T-helper 2 cell treated with Interferon-gamma antibody and Interleukin-4, amounts not matched to agents 5 μg/mL and 100 μg/mL, for 36 hours (primary cell): ENCODE data around the gene SYNPO2.
"Not testable (repeated sequence)": the region's sequence is repeated elsewhere in the genome, so short reads cannot be mapped to it uniquely, and the experiment has no call there.

Experiments
- DNase-seq: peaks from one replicate; pipeline ENCODE4 v3.0.0; 2021; ENCODE audit warnings: low spot score
- H3K27ac Mint-ChIP-seq: one replicate; pipeline ENCODE4 v1.8.0; 2021; ENCODE audit warnings: mild to moderate bottlenecking, mixed read lengths
- H3K27me3 Mint-ChIP-seq: one replicate; pipeline ENCODE4 v1.8.0; 2021; ENCODE audit warnings: low read depth, mixed read lengths
- H3K36me3 Mint-ChIP-seq: one replicate; pipeline ENCODE4 v1.8.0; 2021; ENCODE audit warnings: low read depth, mixed read lengths
- H3K4me1 Mint-ChIP-seq: one replicate; pipeline ENCODE4 v1.8.0; 2021; ENCODE audit warnings: low read depth, mixed read lengths
- H3K4me3 Mint-ChIP-seq: one replicate; pipeline ENCODE4 v1.8.0; 2022; ENCODE audit warnings: mild to moderate bottlenecking, moderate library complexity, mixed read lengths
- H3K9me3 Mint-ChIP-seq: one replicate; pipeline ENCODE4 v1.8.0; 2021; ENCODE audit warnings: mixed read lengths

Gene SYNPO2

DNA sequence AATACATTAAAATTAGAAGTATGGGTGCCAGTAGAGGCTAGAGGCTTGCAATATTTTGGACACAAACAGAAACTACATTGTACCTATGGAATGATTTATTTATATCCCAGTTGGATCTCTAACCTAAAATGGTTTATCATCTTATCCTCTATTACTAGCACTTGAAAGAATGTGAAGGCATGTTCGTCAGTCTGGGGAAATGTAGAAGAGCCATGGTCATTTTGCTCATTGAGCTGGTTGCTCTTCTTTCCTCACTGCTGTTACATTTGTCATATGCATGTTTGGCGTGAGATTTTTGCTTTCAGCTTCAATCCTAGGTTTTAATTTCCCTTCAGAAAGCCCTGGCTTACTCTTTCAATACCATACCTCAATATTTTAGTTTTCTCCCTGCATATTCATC, 164.6 kb downstream of the SYNPO2 start:
- Mint-ChIP-seq H3K27me3 (peaks cover 6% of the 10 kb centered on the region), H3K4me3 (no peak overlapping the region), H3K36me3 (no peaks in the 10 kb centered on the region), H3K4me1 (no peaks in the 10 kb centered on the region), H3K27ac (no peak overlapping the region), H3K9me3 (no peaks in the 10 kb centered on the region)
- DNase-seq, result no peak

DNA sequence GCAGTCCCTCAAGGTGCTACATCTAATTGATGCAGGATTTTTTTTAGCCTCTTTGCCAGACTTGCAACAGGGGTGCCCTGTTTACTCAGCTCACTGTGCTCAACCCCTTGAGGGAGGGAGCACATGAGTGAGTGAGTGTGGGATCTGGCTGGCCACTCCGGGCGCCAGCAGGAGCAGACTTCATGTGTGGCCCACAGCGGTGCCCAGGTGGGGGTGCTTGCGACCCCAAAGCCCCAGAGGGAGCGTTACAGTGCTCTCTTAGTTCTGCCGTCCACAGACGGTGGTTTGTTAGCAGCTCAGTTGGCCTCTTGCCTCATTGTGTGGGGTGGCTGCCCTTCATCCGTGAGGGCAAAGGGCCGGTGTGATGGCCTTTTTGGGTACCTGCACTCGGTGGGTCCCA, 165.3 kb downstream of the SYNPO2 start:
- Mint-ChIP-seq H3K36me3 (no peaks in the 10 kb centered on the region), H3K27ac (no peak overlapping the region), H3K4me1 (no peaks in the 10 kb centered on the region), H3K9me3 (no peaks in the 10 kb centered on the region), H3K4me3 (no peak overlapping the region), H3K27me3 (peaks cover 2% of the 10 kb centered on the region)
- DNase-seq, result no peak

DNA sequence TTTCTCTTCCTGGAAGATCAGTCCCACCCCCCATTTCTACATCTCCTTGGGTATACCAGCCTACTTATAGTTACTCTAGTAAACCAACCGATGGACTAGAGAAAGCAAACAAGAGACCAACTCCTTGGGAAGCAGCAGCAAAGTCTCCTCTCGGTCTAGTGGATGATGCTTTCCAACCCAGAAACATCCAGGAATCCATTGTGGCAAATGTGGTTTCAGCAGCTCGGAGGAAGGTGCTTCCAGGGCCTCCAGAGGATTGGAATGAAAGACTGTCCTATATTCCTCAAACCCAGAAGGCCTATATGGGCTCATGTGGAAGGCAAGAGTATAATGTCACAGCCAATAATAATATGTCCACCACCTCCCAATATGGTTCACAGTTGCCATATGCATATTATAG, 168.8 kb downstream of the SYNPO2 start:
- Mint-ChIP-seq H3K9me3 (no peaks in the 10 kb centered on the region), H3K4me1 (no peaks in the 10 kb centered on the region), H3K4me3 (no peak overlapping the region), H3K27ac (no peak overlapping the region), H3K27me3 (peaks cover 2% of the 10 kb centered on the region), H3K36me3 (no peaks in the 10 kb centered on the region)
- DNase-seq, result no peak

DNA sequence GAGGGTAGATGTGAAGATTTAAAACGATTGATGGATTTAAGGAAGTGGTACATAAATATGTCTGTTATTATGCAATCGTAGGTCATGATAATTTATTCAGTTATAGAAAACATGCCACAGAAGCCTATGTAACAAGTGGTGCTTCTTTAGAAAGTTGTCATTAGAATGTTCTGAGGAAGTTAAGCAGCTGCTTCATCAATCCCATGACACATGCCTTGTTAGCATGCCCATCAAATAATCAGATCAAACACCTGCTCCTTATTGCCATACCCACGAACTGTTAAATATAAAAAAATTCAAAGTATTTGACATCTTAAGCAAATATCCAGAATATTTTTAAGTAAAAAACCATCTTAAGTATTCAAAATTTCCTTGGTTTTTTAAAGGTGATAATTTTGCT, 170.6 kb downstream of the SYNPO2 start:
- Mint-ChIP-seq H3K4me1 (no peaks in the 10 kb centered on the region), H3K9me3 (no peaks in the 10 kb centered on the region), H3K27ac (no peak overlapping the region), H3K4me3 (no peak overlapping the region), H3K27me3 (peaks cover 2% of the 10 kb centered on the region), H3K36me3 (no peaks in the 10 kb centered on the region)
- no peak for DNase-seq

DNA sequence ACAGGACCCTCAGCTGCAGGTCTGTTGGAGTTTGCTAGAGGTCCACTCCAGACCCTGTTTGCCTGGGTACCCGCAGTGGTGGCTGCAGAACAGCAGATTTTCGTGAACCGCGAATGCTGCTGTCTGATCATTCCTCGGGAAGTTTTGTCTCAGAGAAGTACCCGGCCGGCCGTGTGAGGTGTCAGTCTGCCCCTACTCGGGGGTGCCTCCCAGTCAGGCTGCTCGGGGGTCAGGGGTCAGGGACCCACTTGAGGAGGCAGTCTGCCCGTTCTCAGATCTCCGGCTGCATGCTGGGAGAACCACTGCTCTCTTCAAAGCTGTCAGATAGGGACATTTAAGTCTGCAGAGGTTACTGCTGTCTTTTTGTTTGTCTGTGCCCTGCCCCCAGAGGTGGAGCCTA, 178.5 kb downstream of the SYNPO2 start:
- not testable (repeated sequence) for H3K27me3 Mint-ChIP-seq, H3K4me3 Mint-ChIP-seq, H3K4me1 Mint-ChIP-seq, H3K9me3 Mint-ChIP-seq, H3K36me3 Mint-ChIP-seq, H3K27ac Mint-ChIP-seq, DNase-seq

DNA sequence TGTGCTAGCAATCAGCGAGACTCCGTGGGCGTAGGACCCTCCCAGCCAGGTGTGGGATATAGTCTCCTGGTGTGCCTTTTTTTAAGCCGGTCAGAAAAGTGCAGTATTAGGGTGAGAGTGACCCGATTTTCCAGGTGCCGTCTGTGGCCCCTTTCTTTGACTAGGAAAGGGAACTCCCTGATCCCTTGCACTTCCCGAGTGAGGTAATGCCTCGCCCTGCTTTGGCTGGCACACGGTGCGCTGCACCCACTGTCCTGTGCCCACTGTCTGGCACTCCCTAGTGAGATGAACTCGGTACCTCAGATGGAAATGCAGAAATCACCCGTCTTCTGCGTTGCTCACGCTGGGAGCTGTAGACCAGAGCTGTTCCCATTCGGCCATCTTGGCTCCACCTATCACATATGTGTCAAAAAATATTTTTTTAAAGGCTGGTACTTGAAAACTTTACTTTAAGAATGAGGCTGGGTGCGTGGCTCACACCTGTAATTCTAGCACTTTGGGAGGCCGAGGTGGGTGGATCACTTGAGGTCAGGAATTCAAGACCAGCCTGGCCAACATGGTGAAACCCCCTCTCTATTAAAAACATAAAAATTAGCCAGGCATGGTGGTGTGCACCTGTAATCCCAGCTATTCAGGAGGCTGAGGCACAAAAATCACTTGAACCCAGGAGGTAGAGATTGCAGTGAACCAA, 179.2 kb downstream of the SYNPO2 start:
- H3K36me3 Mint-ChIP-seq, H3K27ac Mint-ChIP-seq, H3K4me1 Mint-ChIP-seq, H3K4me3 Mint-ChIP-seq, H3K27me3 Mint-ChIP-seq, H3K9me3 Mint-ChIP-seq, DNase-seq: not testable (repeated sequence)

DNA sequence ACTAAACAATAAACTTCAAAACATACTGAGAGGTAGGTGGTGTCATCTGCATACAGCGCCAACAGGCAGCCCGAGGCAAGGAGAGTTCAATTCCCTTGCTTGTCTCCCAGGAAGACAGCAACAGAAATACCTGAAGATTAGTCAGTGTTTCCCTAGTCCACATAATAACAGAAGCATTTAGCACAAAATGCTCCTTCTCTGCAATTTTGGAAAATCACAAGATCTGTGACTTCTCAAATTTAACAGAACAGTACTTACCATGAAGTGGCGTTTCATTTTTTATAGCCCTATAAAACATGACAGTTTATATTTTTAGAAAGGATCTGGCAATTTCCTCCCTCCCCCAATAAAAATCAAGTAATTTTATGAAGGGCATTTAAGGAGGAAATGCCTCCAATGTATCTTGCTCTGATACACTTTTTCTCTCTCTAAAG, 179.9 kb downstream of the SYNPO2 start:
- Mint-ChIP-seq H3K27me3 (peaks cover 4% of the 10 kb centered on the region), H3K27ac (no peak overlapping the region), H3K36me3 (no peaks in the 10 kb centered on the region), H3K9me3 (no peaks in the 10 kb centered on the region), H3K4me3 (no peak overlapping the region), H3K4me1 (no peaks in the 10 kb centered on the region)
- DNase-seq, result no peak

DNA sequence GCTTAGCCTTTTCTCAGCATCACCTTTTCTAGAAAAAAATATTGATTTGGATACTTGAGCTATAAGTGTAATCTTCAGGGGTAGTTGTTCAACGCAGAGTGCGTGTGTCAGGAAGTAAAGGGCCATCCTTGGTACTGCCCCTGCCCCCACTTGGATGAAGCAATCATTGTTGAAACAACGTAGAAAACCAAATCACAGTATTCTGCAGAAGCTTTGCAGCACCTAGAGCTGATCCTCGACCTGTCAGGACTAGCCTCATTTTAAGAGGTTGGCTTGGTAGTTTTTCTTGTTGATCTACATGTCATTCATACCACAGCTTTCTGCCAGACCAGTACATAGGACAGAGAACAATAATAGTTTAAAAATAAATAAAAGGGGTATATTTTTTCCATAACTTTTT, 181.6 kb downstream of the SYNPO2 start:
- DNase-seq, result no peak
- H3K27ac Mint-ChIP-seq, result no peak overlapping the region
- no peaks in the 10 kb centered on the region for H3K4me1 Mint-ChIP-seq
- H3K4me3 Mint-ChIP-seq, result no peak overlapping the region
- H3K36me3 Mint-ChIP-seq, result no peaks in the 10 kb centered on the region
- no peaks in the 10 kb centered on the region for H3K9me3 Mint-ChIP-seq
- no peaks in the 10 kb centered on the region for H3K27me3 Mint-ChIP-seq

DNA sequence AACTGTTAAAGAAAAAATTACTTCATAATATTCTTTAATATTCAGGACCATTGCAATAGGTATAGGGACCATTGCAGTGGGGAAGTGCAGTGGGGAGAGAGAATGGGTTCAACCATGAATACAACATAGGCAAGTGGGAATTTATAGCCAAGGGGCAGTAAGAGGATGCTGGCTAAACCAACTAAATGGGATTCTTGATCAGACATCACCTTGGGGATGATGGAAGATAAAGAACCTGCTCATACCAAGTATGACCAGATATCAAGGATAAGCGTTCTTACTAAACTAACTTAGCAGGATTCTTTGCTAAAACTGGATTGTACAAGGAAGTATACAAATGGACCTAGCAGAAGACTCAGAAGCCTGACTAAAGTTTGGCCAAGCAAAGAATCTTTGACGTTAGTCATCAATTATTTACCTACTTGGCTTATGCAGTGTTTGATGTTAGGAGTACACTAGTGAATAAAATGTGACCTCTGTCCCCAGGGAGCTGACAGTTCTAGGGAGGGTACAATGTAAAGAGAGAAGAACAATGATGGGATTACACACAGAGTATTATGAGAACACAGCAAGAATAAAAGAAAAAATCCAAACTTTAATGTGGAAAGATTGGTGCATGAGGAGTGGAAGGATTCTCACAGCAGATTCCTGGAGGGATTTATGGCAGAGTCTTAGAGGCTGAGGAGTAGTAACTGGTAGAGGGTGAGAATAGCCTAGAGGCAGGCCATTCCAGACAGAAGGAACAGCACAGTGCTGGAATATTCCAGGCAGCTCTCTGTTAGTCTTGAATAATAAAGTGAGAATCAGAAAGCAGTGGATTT, 192.3 kb downstream of the SYNPO2 start:
- DNase-seq, result no peak
- Mint-ChIP-seq H3K4me3 (no peak overlapping the region), H3K27ac (no peak overlapping the region), H3K4me1 (no peaks in the 10 kb centered on the region), H3K27me3 (peaks cover 11% of the 10 kb centered on the region), H3K36me3 (no peaks in the 10 kb centered on the region), H3K9me3 (no peaks in the 10 kb centered on the region)

DNA sequence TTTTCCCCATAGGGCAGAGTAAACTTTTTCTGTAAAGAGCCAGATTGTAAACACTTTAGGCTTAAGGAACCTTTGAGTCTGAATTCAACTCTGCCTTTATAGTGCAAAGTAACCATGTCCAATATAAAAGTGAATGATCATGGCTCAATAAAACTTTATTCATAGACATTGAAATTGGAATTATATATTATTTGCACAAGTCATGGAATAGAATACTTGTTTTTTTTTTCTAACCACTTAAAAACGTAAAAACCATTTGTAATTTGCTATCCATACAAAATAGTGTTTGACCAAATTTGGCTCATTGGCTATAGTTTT, 192.8 kb downstream of the SYNPO2 start:
- Mint-ChIP-seq H3K27ac (no peak overlapping the region), H3K27me3 (peaks cover 11% of the 10 kb centered on the region), H3K4me1 (no peaks in the 10 kb centered on the region), H3K4me3 (no peak overlapping the region), H3K36me3 (no peaks in the 10 kb centered on the region), H3K9me3 (no peaks in the 10 kb centered on the region)
- no peak for DNase-seq

DNA sequence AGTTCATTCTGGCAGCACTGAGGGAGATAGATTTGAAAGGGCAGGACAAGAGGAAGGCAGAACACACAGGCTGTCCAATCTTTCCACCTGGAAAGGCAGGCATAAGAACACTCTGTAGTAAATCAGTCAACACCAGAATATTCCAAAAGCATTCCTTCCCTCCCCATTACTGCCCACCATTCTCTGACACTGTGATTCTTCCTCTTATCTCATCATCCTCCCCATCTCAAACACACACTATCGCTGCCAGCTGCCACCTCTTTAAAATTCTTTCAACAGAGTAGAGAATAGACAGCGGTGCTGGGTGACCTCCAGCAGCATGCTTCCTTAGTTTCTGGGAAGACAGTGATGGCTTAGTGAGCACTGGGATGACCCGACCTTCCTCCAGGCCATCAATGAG, 193.3 kb downstream of the SYNPO2 start:
- Mint-ChIP-seq H3K4me3 (no peak overlapping the region), H3K9me3 (no peaks in the 10 kb centered on the region), H3K36me3 (no peaks in the 10 kb centered on the region), H3K27me3 (peaks cover 11% of the 10 kb centered on the region), H3K27ac (no peak overlapping the region), H3K4me1 (no peaks in the 10 kb centered on the region)
- no peak for DNase-seq

DNA sequence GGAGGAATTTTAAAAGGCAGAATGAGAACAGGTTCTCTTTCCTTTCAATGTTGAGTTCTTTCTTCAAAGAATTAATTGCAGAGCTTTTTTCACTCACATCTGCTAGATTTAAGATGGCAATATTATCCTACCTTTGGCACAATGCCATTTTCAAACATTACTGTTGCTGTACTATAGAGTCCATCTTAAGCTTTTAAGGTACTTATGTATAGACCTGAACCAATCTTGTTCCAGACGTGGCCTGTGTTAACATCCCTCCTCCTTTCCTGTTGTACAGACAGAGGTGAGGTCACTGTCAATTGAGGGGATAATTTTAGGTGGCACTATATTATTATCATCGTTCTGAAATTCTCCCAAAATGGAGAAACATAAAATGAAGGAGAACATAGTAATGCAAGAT, 194.0 kb downstream of the SYNPO2 start:
- Mint-ChIP-seq H3K27me3 (peaks cover 11% of the 10 kb centered on the region), H3K9me3 (no peaks in the 10 kb centered on the region), H3K4me1 (no peaks in the 10 kb centered on the region), H3K4me3 (no peak overlapping the region), H3K27ac (no peak overlapping the region), H3K36me3 (no peaks in the 10 kb centered on the region)
- DNase-seq, result no peak

DNA sequence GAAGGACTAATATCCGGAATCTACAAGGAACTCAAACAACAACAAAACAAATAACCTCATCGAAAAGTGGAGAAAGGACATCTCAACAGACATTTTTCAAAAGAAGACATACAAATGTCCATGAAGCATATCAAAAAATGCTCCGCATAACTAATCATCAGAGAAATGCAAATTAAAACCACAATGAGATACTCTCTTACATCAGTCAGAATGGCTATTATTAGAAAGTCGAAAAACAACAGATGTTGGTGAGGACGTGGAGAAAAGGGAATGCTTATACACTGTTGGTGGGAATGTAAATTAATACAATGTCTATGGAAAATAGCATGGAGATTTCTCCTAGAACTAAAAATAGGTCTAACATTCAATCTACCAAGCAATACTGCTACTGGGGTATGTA, 195.9 kb downstream of the SYNPO2 start:
- H3K27ac Mint-ChIP-seq, result no peak overlapping the region
- H3K36me3 Mint-ChIP-seq, result no peaks in the 10 kb centered on the region
- no peak for DNase-seq
- H3K27me3 Mint-ChIP-seq, result peaks cover 15% of the 10 kb centered on the region
- H3K9me3 Mint-ChIP-seq, result no peaks in the 10 kb centered on the region
- H3K4me3 Mint-ChIP-seq, result no peak overlapping the region
- H3K4me1 Mint-ChIP-seq, result no peaks in the 10 kb centered on the region

DNA sequence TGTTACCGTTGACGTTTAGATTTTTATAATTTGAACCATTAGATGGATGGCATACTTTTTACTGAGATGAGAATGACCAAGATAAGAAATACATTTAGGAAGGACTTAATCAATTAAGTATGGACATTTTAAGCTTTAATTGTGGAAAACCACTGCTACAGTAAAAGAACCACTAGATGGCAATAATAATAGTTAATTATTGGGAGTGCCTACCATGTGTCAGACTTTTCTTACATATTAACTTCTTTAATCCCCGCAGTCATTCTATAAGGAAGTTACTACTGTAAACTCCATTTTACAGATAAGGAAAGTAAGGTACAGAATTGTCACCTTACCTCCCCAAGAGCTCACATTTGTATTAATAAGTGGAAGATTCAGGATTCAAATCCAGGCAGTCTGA, 198.5 kb downstream of the SYNPO2 start:
- H3K9me3 Mint-ChIP-seq, result no peaks in the 10 kb centered on the region
- no peaks in the 10 kb centered on the region for H3K4me1 Mint-ChIP-seq
- no peak overlapping the region for H3K4me3 Mint-ChIP-seq
- H3K27ac Mint-ChIP-seq, result no peak overlapping the region
- H3K36me3 Mint-ChIP-seq, result no peaks in the 10 kb centered on the region
- peaks cover 13% of the 10 kb centered on the region for H3K27me3 Mint-ChIP-seq
- no peak for DNase-seq

DNA sequence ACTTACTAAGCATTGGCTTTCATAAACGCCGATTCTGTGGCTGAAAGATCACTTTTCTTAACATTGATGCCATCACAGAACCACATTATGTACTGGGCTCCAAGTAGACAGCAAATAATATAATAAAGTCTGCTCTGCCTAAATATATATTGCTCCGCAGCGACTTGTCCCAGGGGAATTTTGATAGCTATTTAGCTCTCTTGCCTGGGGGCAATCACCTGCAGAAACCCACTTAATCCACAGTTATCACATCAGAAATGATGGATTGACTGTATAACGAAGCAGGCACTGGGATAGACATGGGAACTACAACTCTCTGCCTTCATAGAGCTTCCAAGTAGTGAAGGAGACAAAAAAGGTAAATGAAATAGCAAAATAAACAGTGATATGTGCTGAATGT, 199.0 kb downstream of the SYNPO2 start:
- Mint-ChIP-seq H3K36me3 (no peaks in the 10 kb centered on the region), H3K4me3 (no peak overlapping the region), H3K9me3 (no peaks in the 10 kb centered on the region), H3K4me1 (no peaks in the 10 kb centered on the region), H3K27me3 (peaks cover 12% of the 10 kb centered on the region), H3K27ac (no peak overlapping the region)
- no peak for DNase-seq
